ENCODE data around the gene MED17. TPM values are rescaled to one million over a fixed set of nuclear protein-coding genes. Genes with fewer than 3 reads are reported as not detected.

The MED17 gene
- total RNA-seq, 1 experiment from 2014 or later = 26.9 TPM

- Histone ChIP-seq H3K27me3 (ENCODE audit: insufficient read depth, low read depth) (no peaks in the 10 kb centered on the region), H2AFZ (no peak overlapping the region), H3K36me3 (ENCODE audit: low read depth) (no peaks in the 10 kb centered on the region), H3K79me2 (ENCODE audit: low read depth) (no peaks in the 10 kb centered on the region), H3K4me3 (no peak overlapping the region), H3F3A (ENCODE audit: insufficient read depth, low read depth) (no peaks in the 10 kb centered on the region), H3K4me2 (no peak overlapping the region), H3K27ac (no peak overlapping the region), H3K9me3 (ENCODE audit: insufficient read depth, low read depth) (no peaks in the 10 kb centered on the region), H3K9me2 (ENCODE audit: insufficient read depth) (peaks cover 3% of the 10 kb centered on the region; the same call in 1 of the 2 replicates), H3K4me1 (replicated peaks; ENCODE audit: insufficient read depth) (no peaks in the 10 kb centered on the region), H4K20me1 (ENCODE audit: insufficient read depth) (no peaks in the 10 kb centered on the region)
- TF ChIP-seq, protein P1, sequence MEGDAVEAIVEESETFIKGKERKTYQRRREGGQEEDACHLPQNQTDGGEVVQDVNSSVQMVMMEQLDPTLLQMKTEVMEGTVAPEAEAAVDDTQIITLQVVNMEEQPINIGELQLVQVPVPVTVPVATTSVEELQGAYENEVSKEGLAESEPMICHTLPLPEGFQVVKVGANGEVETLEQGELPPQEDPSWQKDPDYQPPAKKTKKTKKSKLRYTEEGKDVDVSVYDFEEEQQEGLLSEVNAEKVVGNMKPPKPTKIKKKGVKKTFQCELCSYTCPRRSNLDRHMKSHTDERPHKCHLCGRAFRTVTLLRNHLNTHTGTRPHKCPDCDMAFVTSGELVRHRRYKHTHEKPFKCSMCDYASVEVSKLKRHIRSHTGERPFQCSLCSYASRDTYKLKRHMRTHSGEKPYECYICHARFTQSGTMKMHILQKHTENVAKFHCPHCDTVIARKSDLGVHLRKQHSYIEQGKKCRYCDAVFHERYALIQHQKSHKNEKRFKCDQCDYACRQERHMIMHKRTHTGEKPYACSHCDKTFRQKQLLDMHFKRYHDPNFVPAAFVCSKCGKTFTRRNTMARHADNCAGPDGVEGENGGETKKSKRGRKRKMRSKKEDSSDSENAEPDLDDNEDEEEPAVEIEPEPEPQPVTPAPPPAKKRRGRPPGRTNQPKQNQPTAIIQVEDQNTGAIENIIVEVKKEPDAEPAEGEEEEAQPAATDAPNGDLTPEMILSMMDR (conservative IDR thresholded peaks at IDR 0.05) = no peak
- TF ChIP-seq EZH2 (IDR thresholded peaks at IDR 0.05; ENCODE audit: low read depth) = no peak
- intact Hi-C loops (cut with micrococcal nuclease; ENCODE audit: unreplicated experiment) = no loop called here
- BruUV-seq (replicated peaks) = no TSS peak
- DNase-seq = no peak
- ChIA-PET POLR2A (ENCODE audit: unreplicated experiment) (no interaction called here), CTCF (no interaction called here)
Measured at GRCh38 chr11:93857413-93858120, 73.5 kb downstream of the MED17 start.

DNA sequence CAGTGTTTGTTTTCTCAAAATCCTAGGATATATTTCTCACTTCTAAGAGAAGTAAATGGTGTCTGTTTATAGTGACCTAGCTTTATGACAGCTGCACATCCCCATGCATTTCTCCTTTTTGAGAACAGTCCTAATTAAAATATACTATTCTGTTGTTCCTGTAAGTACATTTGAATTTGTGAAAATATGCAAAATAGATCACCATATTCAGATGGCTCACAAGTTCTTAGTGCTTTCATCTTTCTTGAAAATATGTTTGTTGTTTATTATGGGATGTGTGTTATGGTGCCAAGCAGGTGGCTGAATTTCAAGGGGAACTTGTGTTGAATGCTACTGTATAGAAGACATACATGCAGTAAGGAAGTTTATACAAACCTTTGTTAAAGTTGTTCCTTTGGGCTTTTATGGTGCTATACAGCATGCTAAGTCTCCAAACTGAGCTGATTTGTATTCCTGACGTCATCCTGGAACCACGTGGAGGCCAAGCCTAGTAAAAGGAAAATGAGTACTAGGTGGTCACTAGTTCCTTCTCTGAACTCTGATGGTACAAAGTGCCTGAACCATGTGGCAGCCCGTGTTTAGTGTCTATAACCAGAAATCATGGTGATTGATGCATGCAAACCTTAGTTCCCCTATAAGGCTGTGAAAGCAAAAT lies 74.2 kb downstream of the MED17 start:
- Histone ChIP-seq H3K4me2 (no peak overlapping the region), H3F3A (ENCODE audit: insufficient read depth, low read depth) (no peaks in the 10 kb centered on the region), H3K9me3 (ENCODE audit: insufficient read depth, low read depth) (no peaks in the 10 kb centered on the region), H3K9me2 (ENCODE audit: insufficient read depth) (peaks cover 3% of the 10 kb centered on the region; the same call in 1 of the 2 replicates), H3K27me3 (ENCODE audit: insufficient read depth, low read depth) (no peaks in the 10 kb centered on the region), H3K79me2 (ENCODE audit: low read depth) (no peaks in the 10 kb centered on the region), H3K4me3 (no peak overlapping the region), H3K27ac (no peak overlapping the region), H3K36me3 (ENCODE audit: low read depth) (no peaks in the 10 kb centered on the region), H4K20me1 (ENCODE audit: insufficient read depth) (no peaks in the 10 kb centered on the region), H3K4me1 (replicated peaks; ENCODE audit: insufficient read depth) (no peaks in the 10 kb centered on the region), H2AFZ (no peak overlapping the region)
- TF ChIP-seq EZH2 (IDR thresholded peaks at IDR 0.05; ENCODE audit: low read depth) = no peak
- TF ChIP-seq, protein P1 (conservative IDR thresholded peaks at IDR 0.05) = no peak
- ChIA-PET POLR2A (ENCODE audit: unreplicated experiment) (interaction anchor here (0.6 to 0.7 kb wide), 2 partner anchors 10 kb away, joined by 3 to 4 read pairs; no protein-coding TSS in a partner anchor), CTCF (no interaction called here)
- BruUV-seq (replicated peaks) = no TSS peak
- DNase-seq = no peak
- intact Hi-C loops (cut with micrococcal nuclease; ENCODE audit: unreplicated experiment) = no loop called here

- Histone ChIP-seq H3K36me3 (ENCODE audit: low read depth) (no peaks in the 10 kb centered on the region), H3K9me2 (ENCODE audit: insufficient read depth) (no peaks in the 10 kb centered on the region), H3K27me3 (ENCODE audit: insufficient read depth, low read depth) (no peaks in the 10 kb centered on the region), H4K20me1 (ENCODE audit: insufficient read depth) (no peaks in the 10 kb centered on the region), H2AFZ (no peak overlapping the region), H3K79me2 (ENCODE audit: low read depth) (no peaks in the 10 kb centered on the region), H3K27ac (no peak overlapping the region), H3K4me3 (no peak overlapping the region), H3K4me2 (no peak overlapping the region), H3K9me3 (ENCODE audit: insufficient read depth, low read depth) (no peaks in the 10 kb centered on the region), H3K4me1 (replicated peaks; ENCODE audit: insufficient read depth) (no peaks in the 10 kb centered on the region), H3F3A (ENCODE audit: insufficient read depth, low read depth) (no peaks in the 10 kb centered on the region)
- no TSS peak for BruUV-seq (replicated peaks)
- ChIA-PET POLR2A (ENCODE audit: unreplicated experiment) (no interaction called here), CTCF (no interaction called here)
- TF ChIP-seq, protein P1 (conservative IDR thresholded peaks at IDR 0.05) = no peak
- no peak for TF ChIP-seq EZH2 (IDR thresholded peaks at IDR 0.05; ENCODE audit: low read depth)
- DNase-seq = no peak
- intact Hi-C loops (cut with micrococcal nuclease; ENCODE audit: unreplicated experiment) = no loop called here
Measured at GRCh38 chr11:93861808-93862207, 77.7 kb downstream of the MED17 start.

Other genes starting within 250 kb of the MED17 start
- gene SMCO4, start 240.9 kb upstream of the MED17 start, total RNA-seq (2021) = 19.6 and 23.0 TPM in 2 replicates
- 13.0 and 15.0 TPM in 2 replicates for gene CEP295, start 122.6 kb upstream of the MED17 start, total RNA-seq (2021)
- gene TAF1D, start 42.8 kb upstream of the MED17 start, total RNA-seq (2021) = 158 and 167 TPM in 2 replicates
- 35.6 and 37.2 TPM in 2 replicates for gene C11orf54, start 42.6 kb upstream of the MED17 start, total RNA-seq (2021)
- gene VSTM5, start 66.3 kb downstream of the MED17 start, total RNA-seq (2021) = 0.81 and 1.2 TPM in 2 replicates
- not detected in 2 replicates for gene HEPHL1, start 237.1 kb downstream of the MED17 start, total RNA-seq (2021)